ENCODE measurements around the gene MRPS6. TPM values are rescaled to one million over a fixed set of nuclear protein-coding genes. Genes with fewer than 3 reads are reported as not detected.

MRPS6 gene
- total RNA-seq, 1 donor from 2014 or later: 18.8 TPM

GRCh38 chr21:34037009-34037795 is 36.2 kb upstream of the MRPS6 start:
- no peaks in the 10 kb centered on the region for H3K9me3 ChIP-seq (ENCODE audit: control insufficient read depth in 3 of 3, low read length in 3 of 3)
- H3K27me3 ChIP-seq (ENCODE audit: control insufficient read depth in 3 of 3, insufficient read depth in 3 of 3, low read length in 3 of 3): no peaks in the 10 kb centered on the region
- H3K27ac ChIP-seq (ENCODE audit: low read depth, low read length): no peak overlapping the region
- H3K4me3 ChIP-seq (ENCODE audit: low read length in 3 of 3): no peak overlapping the region
- H3K4me1 ChIP-seq (ENCODE audit: control insufficient read depth in 3 of 3, insufficient read depth in 3 of 3, low read length in 3 of 3): no peaks in the 10 kb centered on the region
- H3K9ac ChIP-seq (ENCODE audit: low read depth in 1 of 3, low read length in 3 of 3): no peak overlapping the region
- H3K36me3 ChIP-seq (ENCODE audit: control insufficient read depth in 3 of 3, insufficient read depth in 3 of 3, low read length in 3 of 3): no peaks in the 10 kb centered on the region

GRCh38 chr21:34039678-34040382 is 33.5 kb upstream of the MRPS6 start:
- Histone ChIP-seq H3K27ac (ENCODE audit: low read depth, low read length) (no peak overlapping the region), H3K4me3 (ENCODE audit: low read length in 3 of 3) (no peak overlapping the region), H3K27me3 (ENCODE audit: control insufficient read depth in 3 of 3, insufficient read depth in 3 of 3, low read length in 3 of 3) (no peaks in the 10 kb centered on the region), H3K36me3 (ENCODE audit: control insufficient read depth in 3 of 3, insufficient read depth in 3 of 3, low read length in 3 of 3) (no peaks in the 10 kb centered on the region), H3K9me3 (ENCODE audit: control insufficient read depth in 3 of 3, low read length in 3 of 3) (no peaks in the 10 kb centered on the region), H3K9ac (ENCODE audit: low read depth in 1 of 3, low read length in 3 of 3) (no peak overlapping the region), H3K4me1 (ENCODE audit: control insufficient read depth in 3 of 3, insufficient read depth in 3 of 3, low read length in 3 of 3) (no peaks in the 10 kb centered on the region)

- no peaks in the 10 kb centered on the region for H3K4me1 ChIP-seq (ENCODE audit: control insufficient read depth in 3 of 3, insufficient read depth in 3 of 3, low read length in 3 of 3)
- no peaks in the 10 kb centered on the region for H3K36me3 ChIP-seq (ENCODE audit: control insufficient read depth in 3 of 3, insufficient read depth in 3 of 3, low read length in 3 of 3)
- H3K9ac ChIP-seq (ENCODE audit: low read depth in 1 of 3, low read length in 3 of 3): no peak overlapping the region
- no peaks in the 10 kb centered on the region for H3K9me3 ChIP-seq (ENCODE audit: control insufficient read depth in 3 of 3, low read length in 3 of 3)
- no peak overlapping the region for H3K4me3 ChIP-seq (ENCODE audit: low read length in 3 of 3)
- H3K27me3 ChIP-seq (ENCODE audit: control insufficient read depth in 3 of 3, insufficient read depth in 3 of 3, low read length in 3 of 3): no peaks in the 10 kb centered on the region
- no peak overlapping the region for H3K27ac ChIP-seq (ENCODE audit: low read depth, low read length)
Observed at GRCh38 chr21:34042735-34043134, 30.6 kb upstream of the MRPS6 start.

- Histone ChIP-seq H3K36me3 (ENCODE audit: control insufficient read depth in 3 of 3, insufficient read depth in 3 of 3, low read length in 3 of 3) (no peaks in the 10 kb centered on the region), H3K9ac (ENCODE audit: low read depth in 1 of 3, low read length in 3 of 3) (no peak overlapping the region), H3K4me1 (ENCODE audit: control insufficient read depth in 3 of 3, insufficient read depth in 3 of 3, low read length in 3 of 3) (no peaks in the 10 kb centered on the region), H3K27ac (ENCODE audit: low read depth, low read length) (no peak overlapping the region), H3K27me3 (ENCODE audit: control insufficient read depth in 3 of 3, insufficient read depth in 3 of 3, low read length in 3 of 3) (no peaks in the 10 kb centered on the region), H3K4me3 (ENCODE audit: low read length in 3 of 3) (no peak overlapping the region), H3K9me3 (ENCODE audit: control insufficient read depth in 3 of 3, low read length in 3 of 3) (no peaks in the 10 kb centered on the region)
Observed at GRCh38 chr21:34043333-34043732, 30.0 kb upstream of the MRPS6 start.

- Histone ChIP-seq H3K9me3 (ENCODE audit: control insufficient read depth in 3 of 3, low read length in 3 of 3) (no peaks in the 10 kb centered on the region), H3K4me3 (ENCODE audit: low read length in 3 of 3) (no peak overlapping the region), H3K36me3 (ENCODE audit: control insufficient read depth in 3 of 3, insufficient read depth in 3 of 3, low read length in 3 of 3) (no peaks in the 10 kb centered on the region), H3K27ac (ENCODE audit: low read depth, low read length) (no peak overlapping the region), H3K27me3 (ENCODE audit: control insufficient read depth in 3 of 3, insufficient read depth in 3 of 3, low read length in 3 of 3) (no peaks in the 10 kb centered on the region), H3K4me1 (ENCODE audit: control insufficient read depth in 3 of 3, insufficient read depth in 3 of 3, low read length in 3 of 3) (no peaks in the 10 kb centered on the region), H3K9ac (ENCODE audit: low read depth in 1 of 3, low read length in 3 of 3) (no peak overlapping the region)
Observed at GRCh38 chr21:34046917-34047316, 26.5 kb upstream of the MRPS6 start.

GRCh38 chr21:34047835-34048234 is 25.5 kb upstream of the MRPS6 start:
- Histone ChIP-seq H3K27ac (ENCODE audit: low read depth, low read length) (no peak overlapping the region), H3K9ac (ENCODE audit: low read depth in 1 of 3, low read length in 3 of 3) (no peak overlapping the region), H3K4me3 (ENCODE audit: low read length in 3 of 3) (no peak overlapping the region), H3K4me1 (ENCODE audit: control insufficient read depth in 3 of 3, insufficient read depth in 3 of 3, low read length in 3 of 3) (no peaks in the 10 kb centered on the region), H3K9me3 (ENCODE audit: control insufficient read depth in 3 of 3, low read length in 3 of 3) (no peaks in the 10 kb centered on the region), H3K36me3 (ENCODE audit: control insufficient read depth in 3 of 3, insufficient read depth in 3 of 3, low read length in 3 of 3) (no peaks in the 10 kb centered on the region), H3K27me3 (ENCODE audit: control insufficient read depth in 3 of 3, insufficient read depth in 3 of 3, low read length in 3 of 3) (no peaks in the 10 kb centered on the region)

GRCh38 chr21:34052171-34052570 is 21.2 kb upstream of the MRPS6 start:
- Histone ChIP-seq H3K9ac (ENCODE audit: low read depth in 1 of 3, low read length in 3 of 3) (no peak overlapping the region), H3K27ac (ENCODE audit: low read depth, low read length) (no peak overlapping the region), H3K9me3 (ENCODE audit: control insufficient read depth in 3 of 3, low read length in 3 of 3) (no peaks in the 10 kb centered on the region), H3K4me1 (ENCODE audit: control insufficient read depth in 3 of 3, insufficient read depth in 3 of 3, low read length in 3 of 3) (no peaks in the 10 kb centered on the region), H3K27me3 (ENCODE audit: control insufficient read depth in 3 of 3, insufficient read depth in 3 of 3, low read length in 3 of 3) (no peaks in the 10 kb centered on the region), H3K4me3 (ENCODE audit: low read length in 3 of 3) (no peak overlapping the region), H3K36me3 (ENCODE audit: control insufficient read depth in 3 of 3, insufficient read depth in 3 of 3, low read length in 3 of 3) (no peaks in the 10 kb centered on the region)

GRCh38 chr21:34054259-34054658 is 19.1 kb upstream of the MRPS6 start:
- Histone ChIP-seq H3K9ac (ENCODE audit: low read depth in 1 of 3, low read length in 3 of 3) (no peak overlapping the region), H3K4me3 (ENCODE audit: low read length in 3 of 3) (no peak overlapping the region), H3K4me1 (ENCODE audit: control insufficient read depth in 3 of 3, insufficient read depth in 3 of 3, low read length in 3 of 3) (no peaks in the 10 kb centered on the region), H3K36me3 (ENCODE audit: control insufficient read depth in 3 of 3, insufficient read depth in 3 of 3, low read length in 3 of 3) (no peaks in the 10 kb centered on the region), H3K9me3 (ENCODE audit: control insufficient read depth in 3 of 3, low read length in 3 of 3) (no peaks in the 10 kb centered on the region), H3K27me3 (ENCODE audit: control insufficient read depth in 3 of 3, insufficient read depth in 3 of 3, low read length in 3 of 3) (no peaks in the 10 kb centered on the region), H3K27ac (ENCODE audit: low read depth, low read length) (no peak overlapping the region)

GRCh38 chr21:34055615-34056014 is 17.8 kb upstream of the MRPS6 start:
- Histone ChIP-seq H3K4me3 (ENCODE audit: low read length in 3 of 3) (no peak overlapping the region), H3K9ac (ENCODE audit: low read depth in 1 of 3, low read length in 3 of 3) (no peak overlapping the region), H3K4me1 (ENCODE audit: control insufficient read depth in 3 of 3, insufficient read depth in 3 of 3, low read length in 3 of 3) (peaks cover 0 to 4% (median 0%) of the 10 kb centered on the region in 3 donors), H3K27ac (ENCODE audit: low read depth, low read length) (no peak overlapping the region), H3K9me3 (ENCODE audit: control insufficient read depth in 3 of 3, low read length in 3 of 3) (no peaks in the 10 kb centered on the region), H3K36me3 (ENCODE audit: control insufficient read depth in 3 of 3, insufficient read depth in 3 of 3, low read length in 3 of 3) (no peaks in the 10 kb centered on the region), H3K27me3 (ENCODE audit: control insufficient read depth in 3 of 3, insufficient read depth in 3 of 3, low read length in 3 of 3) (no peaks in the 10 kb centered on the region)

- Histone ChIP-seq H3K9ac (ENCODE audit: low read depth in 1 of 3, low read length in 3 of 3) (no peak overlapping the region), H3K4me3 (ENCODE audit: low read length in 3 of 3) (no peak overlapping the region), H3K27ac (ENCODE audit: low read depth, low read length) (no peak overlapping the region), H3K4me1 (ENCODE audit: control insufficient read depth in 3 of 3, insufficient read depth in 3 of 3, low read length in 3 of 3) (peaks cover 0 to 4% (median 0%) of the 10 kb centered on the region in 3 donors), H3K9me3 (ENCODE audit: control insufficient read depth in 3 of 3, low read length in 3 of 3) (no peaks in the 10 kb centered on the region), H3K27me3 (ENCODE audit: control insufficient read depth in 3 of 3, insufficient read depth in 3 of 3, low read length in 3 of 3) (no peaks in the 10 kb centered on the region), H3K36me3 (ENCODE audit: control insufficient read depth in 3 of 3, insufficient read depth in 3 of 3, low read length in 3 of 3) (no peaks in the 10 kb centered on the region)
Observed at GRCh38 chr21:34061983-34062382, 11.4 kb upstream of the MRPS6 start.
